ENCODE data around the gene TUBB2A.

GRCh38 chr6:3176562-3177355 lies 19.4 kb upstream of the TUBB2A start:
- no peak for TF ChIP-seq POLR2A (IDR thresholded peaks at IDR 0.05)
- TF ChIP-seq CTCF (IDR thresholded peaks at IDR 0.05) = no peak
- TF ChIP-seq POLR2AphosphoS5 (IDR thresholded peaks at IDR 0.05) = no peak

Measured in prostate gland (tissue), 2 donors.